Karpas-422 (cell line): Measurements from ENCODE around the gene SETD4. TPM values are rescaled to one million over a fixed set of nuclear protein-coding genes. Genes with fewer than 3 reads are reported as not detected.

Experiments
- DNase-seq: peaks from one replicate; pipeline ENCODE4 v3.0.0-alpha.2; 2015
- H2AFZ ChIP-seq: fragments of 200-600 bp; sonication (generic); 2 replicates; pipeline ENCODE4 v1.6.1; 2014; ENCODE audit warnings: antibody characterized with exemption, low read length, mixed read lengths
- H3K27ac ChIP-seq: fragments of 200-600 bp; sonication (generic); 2 replicates; pipeline ENCODE4 v1.5.1; 2014; ENCODE audit warnings: mild to moderate bottlenecking, low read length, moderate library complexity
- H3K27me3 ChIP-seq: fragments of 200-600 bp; sonication (generic); 2 replicates; pipeline ENCODE4 v1.6.1; 2014; ENCODE audit warnings: low read length, mixed read lengths
- H3K36me3 ChIP-seq: fragments of 200-600 bp; sonication (generic); 2 replicates; pipeline ENCODE4 v1.6.1; 2014; ENCODE audit warnings: low read length, mixed read lengths; ENCODE audit not compliant: insufficient read depth
- H3K4me1 ChIP-seq: fragments of 200-600 bp; sonication (generic); 2 replicates; pipeline ENCODE4 v1.6.1; 2014; ENCODE audit warnings: mild to moderate bottlenecking, low read length, mixed read lengths
- H3K4me2 ChIP-seq: fragments of 200-600 bp; sonication (generic); 2 replicates; pipeline ENCODE4 v1.6.1; 2014; ENCODE audit warnings: low read length, low read depth, mild to moderate bottlenecking; ENCODE audit not compliant: poor library complexity, severe bottlenecking
- H3K4me3 ChIP-seq: fragments of 200-600 bp; sonication (generic); 2 replicates; pipeline ENCODE4 v1.5.1; 2014; ENCODE audit warnings: mild to moderate bottlenecking, antibody characterized with exemption, low read length, mixed read lengths
- H3K79me2 ChIP-seq: fragments of 200-600 bp; sonication (generic); 2 replicates; pipeline ENCODE4 v1.6.1; 2014; ENCODE audit warnings: mild to moderate bottlenecking, low read length, mixed read lengths
- H3K9ac ChIP-seq: fragments of 200-600 bp; sonication (generic); 2 replicates; pipeline ENCODE4 v1.6.0; 2014; ENCODE audit warnings: low read length
- H3K9me2 ChIP-seq: fragments of 200-600 bp; sonication (generic), shearing (Covaris generic); replicated peaks from 2 replicates; pipeline ENCODE4 v1.6.0; 2014; ENCODE audit warnings: mild to moderate bottlenecking, low read length, moderate library complexity; ENCODE audit not compliant: insufficient read depth
- H3K9me3 ChIP-seq: fragments of 300-700, 200-600 bp; sonication (generic); 2 replicates; pipeline ENCODE4 v1.6.1; 2014; ENCODE audit warnings: low read length, mixed read lengths
- H4K20me1 ChIP-seq: fragments of 200-600 bp; sonication (generic); 2 replicates; pipeline ENCODE4 v1.6.1; 2014; ENCODE audit warnings: mild to moderate bottlenecking, antibody characterized with exemption, low read length, low read depth; ENCODE audit not compliant: insufficient read depth
- total RNA-seq: library from RNA; depleted of rRNA; stranded (reverse); fragments of >200 nt; shearing (Covaris generic); gene quantifications from 2 replicates; pipeline ENCODE4 v1.2.3, GENCODE V29; 2014; ENCODE audit warnings: low replicate concordance

Gene SETD4
- total RNA-seq, 1 experiment from 2014 or later = 22.6 TPM

DNA sequence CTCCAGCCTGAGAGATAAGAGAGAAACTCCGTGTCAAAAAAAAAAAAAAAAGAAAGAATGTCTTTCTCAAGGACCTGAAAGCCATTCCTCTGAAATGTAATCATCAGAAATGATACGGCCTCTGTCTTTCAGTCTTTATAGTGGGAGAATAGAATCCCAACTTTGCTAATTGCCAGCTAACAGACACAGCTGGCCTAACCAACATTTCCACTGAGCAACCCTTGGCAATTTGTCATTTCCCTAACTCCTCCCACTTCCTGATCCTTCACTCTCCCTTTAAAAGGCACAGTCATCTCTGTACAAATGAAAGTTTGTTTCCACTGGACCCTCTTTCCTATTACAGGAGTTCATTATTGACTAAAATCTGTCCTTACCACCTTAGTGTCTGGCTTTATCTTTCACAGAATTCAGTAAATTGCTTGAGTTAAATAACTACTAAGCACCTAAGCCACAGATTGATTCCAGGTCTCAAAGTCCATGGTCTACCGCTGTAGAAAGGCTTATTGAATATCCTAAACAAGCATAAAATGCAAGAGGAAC is 5.2 kb upstream of the SETD4 start:
- Histone ChIP-seq H3K27me3 (0 out of 2 replicates have a peak, but pooled peaks cover 5% of the 10 kb centered on the region), H3K9ac (no peak overlapping the region), H2AFZ (no peak overlapping the region), H3K4me3 (no peak overlapping the region), H3K36me3 (no peaks in the 10 kb centered on the region), H3K9me2 (no peaks in the 10 kb centered on the region), H4K20me1 (no peaks in the 10 kb centered on the region), H3K79me2 (no peaks in the 10 kb centered on the region), H3K4me2 (no peak overlapping the region), H3K4me1 (peaks cover 13% of the 10 kb centered on the region), H3K9me3 (peaks cover 5% of the 10 kb centered on the region), H3K27ac (no peak overlapping the region)
- no peak for DNase-seq

DNA sequence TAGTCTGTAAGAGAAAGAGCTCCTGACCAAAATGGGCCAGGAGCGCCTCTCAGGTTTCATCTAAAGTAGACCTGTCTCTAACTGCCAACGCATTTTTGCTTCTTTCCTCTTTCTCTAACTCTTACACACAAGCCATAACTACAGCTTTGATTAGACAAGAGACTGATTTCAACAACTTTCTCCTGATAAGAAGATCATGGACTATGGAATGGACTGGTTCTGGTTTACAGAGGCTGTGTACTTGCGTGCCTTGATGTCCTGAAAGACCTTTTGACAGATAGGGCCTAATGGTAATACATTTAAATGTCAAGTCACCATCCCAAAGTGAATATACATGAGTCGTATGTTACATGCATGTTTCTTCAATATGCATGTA is 3.7 kb upstream of the SETD4 start:
- H3K4me3 ChIP-seq = no peak overlapping the region
- no peak overlapping the region for H3K27ac ChIP-seq
- H3K27me3 ChIP-seq = 0 out of 2 replicates have a peak, but pooled peaks cover 5% of the 10 kb centered on the region
- peaks cover 8% of the 10 kb centered on the region for H3K4me1 ChIP-seq
- H2AFZ ChIP-seq = no peak overlapping the region
- no peaks in the 10 kb centered on the region for H4K20me1 ChIP-seq
- H3K9me2 ChIP-seq = no peaks in the 10 kb centered on the region
- no peak overlapping the region for H3K4me2 ChIP-seq
- no peak overlapping the region for H3K9ac ChIP-seq
- no peak for DNase-seq
- H3K79me2 ChIP-seq = peaks cover 5% of the 10 kb centered on the region
- H3K36me3 ChIP-seq = no peaks in the 10 kb centered on the region
- peaks cover 4% of the 10 kb centered on the region for H3K9me3 ChIP-seq

DNA sequence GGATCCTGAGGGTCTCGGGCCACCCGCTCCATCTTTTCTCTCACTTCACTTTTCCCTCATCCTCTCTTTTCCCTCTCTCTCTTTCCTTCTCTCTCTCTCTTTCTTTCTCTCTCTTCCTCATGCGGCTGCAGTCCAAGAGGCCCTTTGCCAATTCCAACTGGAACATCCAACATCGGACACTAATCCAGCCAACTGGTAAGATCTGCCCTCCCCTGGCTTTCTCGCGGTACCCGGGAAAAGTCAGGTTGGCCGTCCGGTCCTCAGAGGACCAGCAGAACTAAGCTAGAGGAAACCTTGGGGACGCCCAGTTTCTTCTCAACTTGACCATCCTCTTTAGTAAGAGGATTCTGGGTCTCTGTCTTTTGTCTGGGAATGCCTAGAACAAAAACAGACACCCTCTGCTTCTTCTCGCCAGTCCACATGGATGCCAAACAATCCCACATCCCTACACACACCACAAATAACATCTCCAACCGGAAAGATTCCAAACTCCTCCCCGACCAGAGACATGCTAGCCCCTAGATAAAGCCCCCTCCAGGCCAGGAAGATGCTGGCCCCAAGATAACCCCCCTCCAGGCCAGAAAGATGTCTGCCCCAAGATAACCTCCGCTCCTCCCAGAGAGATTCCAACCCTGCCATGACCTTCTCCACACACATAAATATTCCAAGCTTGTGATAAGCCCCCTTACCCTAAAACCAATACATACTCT is 3.2 kb upstream of the SETD4 start:
- Histone ChIP-seq H3K9me3 (no peaks in the 10 kb centered on the region), H3K4me1 (peaks cover 13% of the 10 kb centered on the region), H3K9ac (no peak overlapping the region), H2AFZ (no peak overlapping the region), H3K36me3 (no peaks in the 10 kb centered on the region), H3K4me2 (no peak overlapping the region), H3K27me3 (0 out of 2 replicates have a peak, but pooled peaks cover 3% of the 10 kb centered on the region), H3K4me3 (no peak overlapping the region), H4K20me1 (no peaks in the 10 kb centered on the region), H3K79me2 (peaks cover 11% of the 10 kb centered on the region), H3K27ac (no peak overlapping the region), H3K9me2 (no peaks in the 10 kb centered on the region)
- no peak for DNase-seq

GRCh38 chr21:36061445-36061844 is 1.1 kb upstream of the SETD4 start:
- Histone ChIP-seq H3K79me2 (peaks cover 22% of the 10 kb centered on the region), H3K9me3 (no peaks in the 10 kb centered on the region), H3K4me2 (peak overlapping the region; percentile 87), H4K20me1 (no peaks in the 10 kb centered on the region), H3K9me2 (no peaks in the 10 kb centered on the region), H3K27me3 (no peaks in the 10 kb centered on the region), H3K27ac (no peak overlapping the region), H3K4me3 (no peak overlapping the region), H2AFZ (no peak overlapping the region; the same call in 1 of the 2 replicates), H3K36me3 (peaks cover 12% of the 10 kb centered on the region; the same call in 1 of the 2 replicates), H3K4me1 (peaks cover 34% of the 10 kb centered on the region), H3K9ac (no peak overlapping the region)
- no peak for DNase-seq

DNA sequence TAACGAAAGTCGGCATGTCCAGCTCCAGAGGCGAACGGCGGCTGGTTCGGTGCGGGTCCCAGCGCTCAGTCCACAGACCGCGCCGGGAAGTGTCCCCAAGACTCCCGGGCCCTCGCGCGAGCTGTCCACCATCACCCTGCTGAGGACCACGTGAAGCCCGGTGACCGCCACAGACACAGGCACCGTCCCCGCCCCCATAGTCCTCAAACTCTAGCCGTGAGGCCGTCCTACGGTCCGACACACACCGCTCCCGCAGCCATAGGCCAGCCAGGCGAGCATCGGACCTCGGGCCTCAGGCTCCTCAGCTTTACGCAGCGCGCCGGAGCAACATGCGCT is 535 bp downstream of the SETD4 start:
- Histone ChIP-seq H3K36me3 (peaks cover 29% of the 10 kb centered on the region), H4K20me1 (no peaks in the 10 kb centered on the region), H3K27me3 (no peaks in the 10 kb centered on the region), H3K9ac (peak overlapping the region; percentile 92), H3K4me2 (peak overlapping the region; percentile 87), H3K27ac (peak overlapping the region; percentile 81), H3K9me3 (no peaks in the 10 kb centered on the region), H3K4me1 (peaks cover 44% of the 10 kb centered on the region), H2AFZ (peak overlapping the region; percentile 82; the same call in 1 of the 2 replicates), H3K9me2 (no peaks in the 10 kb centered on the region), H3K79me2 (peaks cover 22% of the 10 kb centered on the region), H3K4me3 (peak overlapping the region; percentile 98)
- no peak for DNase-seq

DNA sequence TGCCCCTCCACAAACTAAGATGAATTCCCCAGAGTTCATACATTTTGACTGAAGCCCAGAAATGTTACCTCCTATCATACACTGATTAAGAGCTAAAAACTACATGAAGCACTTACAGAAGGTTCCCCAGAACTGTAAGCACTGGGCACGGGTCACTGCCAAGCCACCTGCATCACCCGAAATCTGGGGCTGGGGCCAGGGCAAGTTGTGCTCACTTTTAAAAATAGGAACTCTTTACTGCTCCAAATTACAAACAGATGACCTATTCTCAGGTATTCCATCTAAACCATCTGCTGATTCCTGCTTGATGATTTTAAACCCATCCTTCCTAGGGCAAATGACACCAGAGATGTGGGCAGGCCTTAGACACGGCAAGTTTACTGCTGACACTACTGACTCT is 4.8 kb downstream of the SETD4 start:
- H2AFZ ChIP-seq = no peak overlapping the region
- H3K9ac ChIP-seq = no peak overlapping the region
- peaks cover 25% of the 10 kb centered on the region for H3K79me2 ChIP-seq
- peaks cover 49% of the 10 kb centered on the region for H3K36me3 ChIP-seq
- no peaks in the 10 kb centered on the region for H3K27me3 ChIP-seq
- no peak overlapping the region for H3K4me3 ChIP-seq
- H3K4me2 ChIP-seq = no peak overlapping the region
- H4K20me1 ChIP-seq = no peaks in the 10 kb centered on the region
- no peak overlapping the region for H3K27ac ChIP-seq
- H3K9me3 ChIP-seq = no peaks in the 10 kb centered on the region
- DNase-seq = no peak
- no peaks in the 10 kb centered on the region for H3K9me2 ChIP-seq
- H3K4me1 ChIP-seq = peaks cover 36% of the 10 kb centered on the region

DNA sequence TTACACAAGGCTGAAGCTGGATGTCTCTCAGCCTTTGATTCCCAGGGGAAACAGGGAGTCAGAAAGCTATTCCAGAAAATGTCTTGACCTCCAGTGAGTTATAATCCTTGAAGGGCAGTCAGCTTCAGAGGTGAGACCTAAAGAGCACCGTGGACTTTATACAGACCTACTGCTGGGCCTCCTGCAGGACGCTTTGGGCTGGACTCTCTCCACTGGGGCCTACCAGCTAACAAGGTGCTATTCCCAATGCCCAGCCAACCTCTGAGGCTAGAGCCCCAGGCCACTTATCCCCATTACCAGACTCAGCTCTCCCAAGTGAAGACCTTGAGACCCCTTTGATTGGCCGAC is 6.6 kb downstream of the SETD4 start:
- H3K79me2 ChIP-seq = peaks cover 15% of the 10 kb centered on the region
- H4K20me1 ChIP-seq = no peaks in the 10 kb centered on the region
- H2AFZ ChIP-seq = no peak overlapping the region
- H3K4me1 ChIP-seq = peaks cover 32% of the 10 kb centered on the region
- no peaks in the 10 kb centered on the region for H3K9me2 ChIP-seq
- H3K27ac ChIP-seq = no peak overlapping the region
- H3K9me3 ChIP-seq = no peaks in the 10 kb centered on the region
- DNase-seq = no peak
- H3K27me3 ChIP-seq = no peaks in the 10 kb centered on the region
- H3K9ac ChIP-seq = no peak overlapping the region
- no peak overlapping the region for H3K4me3 ChIP-seq
- no peak overlapping the region for H3K4me2 ChIP-seq
- H3K36me3 ChIP-seq = peaks cover 56% of the 10 kb centered on the region

GRCh38 chr21:36052860-36053714 is 7.2 kb downstream of the SETD4 start:
- Histone ChIP-seq H3K9me3 (no peaks in the 10 kb centered on the region), H3K27ac (no peak overlapping the region), H3K4me2 (no peak overlapping the region), H4K20me1 (no peaks in the 10 kb centered on the region), H3K4me3 (no peak overlapping the region), H3K9me2 (no peaks in the 10 kb centered on the region), H2AFZ (no peak overlapping the region), H3K79me2 (peaks cover 9% of the 10 kb centered on the region), H3K4me1 (peaks cover 26% of the 10 kb centered on the region), H3K27me3 (no peaks in the 10 kb centered on the region), H3K36me3 (peaks cover 56% of the 10 kb centered on the region), H3K9ac (no peak overlapping the region)
- no peak for DNase-seq
